Stimulated activated CD4-positive, alpha-beta T cell treated with anti-CD3 and anti-CD28 coated beads, Interleukin-1b, Interleukin-23, amount 100 ng/mL, for 1 hour (primary cell): ENCODE results near the gene C1orf159.

Source experiments
- DNase-seq, 2 donors: peaks; one replicate each; pipeline ENCODE4 v3.0.0-alpha.2; 2020; ENCODE audit warnings: low read depth in 2 of 2

C1orf159 gene

DNA sequence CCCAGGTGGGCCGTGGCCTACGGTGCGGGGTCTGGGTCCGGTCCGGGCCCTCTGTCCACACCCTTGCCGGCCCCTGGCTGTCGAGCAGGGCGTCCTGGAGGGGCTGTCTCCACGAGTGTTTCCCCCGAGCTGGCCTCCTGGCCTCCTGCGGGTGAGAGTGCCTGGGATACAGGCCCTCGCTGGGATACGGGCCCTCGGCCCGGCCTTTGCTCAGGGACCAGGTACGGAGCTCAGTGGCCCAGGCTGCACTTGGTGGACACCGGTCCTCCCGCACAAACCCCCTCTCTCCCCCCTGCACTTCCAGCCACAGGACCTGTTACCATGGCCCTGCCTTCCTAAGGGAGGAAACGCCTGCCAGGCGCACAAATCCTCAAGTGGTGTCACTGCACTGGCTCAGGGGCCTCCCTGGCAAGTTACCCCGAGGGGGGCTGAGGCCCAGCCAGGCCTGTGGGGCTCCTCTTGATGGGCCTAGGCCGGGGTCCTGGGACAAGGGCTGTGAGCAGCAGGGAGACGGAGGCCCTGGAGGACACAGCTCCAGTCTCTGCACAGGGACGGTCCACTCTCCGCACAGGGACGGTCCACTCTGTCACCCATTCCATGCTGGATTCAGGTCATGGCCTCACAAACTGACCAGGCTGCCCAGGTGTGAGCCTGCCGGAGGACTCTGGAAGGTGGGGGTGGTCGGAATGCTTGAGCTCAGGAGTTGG is 23.6 kb downstream of the C1orf159 start:
- DNase-seq = no peak

DNA sequence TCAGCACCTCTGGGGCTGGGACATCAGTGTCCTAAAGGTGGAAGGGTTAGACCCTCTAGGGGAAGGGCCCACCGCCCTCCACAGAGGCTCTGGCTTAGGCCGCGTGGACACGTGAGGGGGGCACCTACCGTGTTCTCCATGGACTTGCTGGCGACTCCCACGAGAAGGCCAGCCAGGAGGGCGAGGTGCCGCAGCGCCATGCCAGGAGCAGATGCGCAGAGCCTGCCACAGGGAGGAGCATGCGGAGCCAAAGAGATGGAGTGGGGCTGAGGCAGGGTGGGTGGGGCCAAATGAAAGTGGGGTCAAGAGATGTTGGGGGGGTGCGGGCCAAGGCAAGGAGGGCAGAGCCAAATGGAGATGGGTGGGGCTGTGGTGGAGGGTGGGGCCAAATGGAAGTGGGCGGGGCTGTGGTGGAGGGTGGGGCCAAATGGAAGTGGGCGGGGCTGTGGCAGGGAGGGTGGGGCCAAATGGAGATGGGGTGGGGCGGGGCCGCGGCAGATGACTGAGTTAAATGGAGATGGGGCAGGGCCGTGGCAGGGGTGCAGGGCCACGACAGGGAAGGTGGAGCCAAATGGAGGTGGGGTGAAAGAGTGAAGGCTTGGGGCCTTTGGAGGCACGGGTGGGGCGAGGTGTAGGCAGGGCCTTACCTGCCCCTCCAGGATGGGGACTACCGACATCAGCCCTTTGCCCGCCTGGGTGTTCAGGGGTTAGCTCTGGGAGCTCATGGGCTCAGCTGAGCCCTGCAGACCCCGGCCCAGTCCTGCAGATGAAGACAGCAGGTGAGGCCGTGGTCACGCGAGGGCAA is 24.3 kb downstream of the C1orf159 start:
- no peak for DNase-seq

- DNase-seq = no peak
Measured at GRCh38 chr1:1090424-1091343, 25.2 kb downstream of the C1orf159 start.

DNA sequence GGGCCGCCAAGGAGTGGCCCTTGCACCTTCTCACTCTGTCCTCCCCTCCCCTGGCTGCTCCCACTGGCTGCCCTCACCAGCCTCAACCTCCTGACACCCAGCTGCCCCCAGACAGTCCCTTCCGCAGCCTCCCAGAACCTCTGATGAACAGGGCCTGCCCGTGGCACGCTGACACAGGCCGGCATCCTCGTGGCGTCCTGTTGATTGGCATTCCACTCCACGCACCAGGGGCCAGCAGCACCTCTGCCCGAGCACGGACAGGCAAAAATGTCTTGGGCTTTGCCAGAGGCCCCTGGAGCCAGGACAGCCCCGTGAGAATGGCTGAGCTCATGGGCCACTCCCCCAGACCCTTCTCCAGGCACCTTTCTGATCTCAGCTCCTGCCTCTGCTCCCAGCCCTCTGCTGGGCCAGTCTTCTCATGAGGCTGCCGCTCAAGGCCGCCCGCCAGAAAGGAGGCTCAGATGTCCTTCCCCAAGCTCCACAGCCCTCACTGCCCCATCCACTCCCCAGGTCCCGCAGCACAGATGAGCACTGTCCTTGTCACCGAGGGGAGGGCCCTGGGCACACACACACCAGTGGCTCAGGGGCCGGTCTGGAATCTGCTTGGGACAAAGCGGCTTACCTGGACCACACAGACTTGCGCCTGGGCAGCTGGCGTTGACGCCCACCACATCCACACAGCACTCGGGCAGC is 26.0 kb downstream of the C1orf159 start:
- DNase-seq = no peak

DNA sequence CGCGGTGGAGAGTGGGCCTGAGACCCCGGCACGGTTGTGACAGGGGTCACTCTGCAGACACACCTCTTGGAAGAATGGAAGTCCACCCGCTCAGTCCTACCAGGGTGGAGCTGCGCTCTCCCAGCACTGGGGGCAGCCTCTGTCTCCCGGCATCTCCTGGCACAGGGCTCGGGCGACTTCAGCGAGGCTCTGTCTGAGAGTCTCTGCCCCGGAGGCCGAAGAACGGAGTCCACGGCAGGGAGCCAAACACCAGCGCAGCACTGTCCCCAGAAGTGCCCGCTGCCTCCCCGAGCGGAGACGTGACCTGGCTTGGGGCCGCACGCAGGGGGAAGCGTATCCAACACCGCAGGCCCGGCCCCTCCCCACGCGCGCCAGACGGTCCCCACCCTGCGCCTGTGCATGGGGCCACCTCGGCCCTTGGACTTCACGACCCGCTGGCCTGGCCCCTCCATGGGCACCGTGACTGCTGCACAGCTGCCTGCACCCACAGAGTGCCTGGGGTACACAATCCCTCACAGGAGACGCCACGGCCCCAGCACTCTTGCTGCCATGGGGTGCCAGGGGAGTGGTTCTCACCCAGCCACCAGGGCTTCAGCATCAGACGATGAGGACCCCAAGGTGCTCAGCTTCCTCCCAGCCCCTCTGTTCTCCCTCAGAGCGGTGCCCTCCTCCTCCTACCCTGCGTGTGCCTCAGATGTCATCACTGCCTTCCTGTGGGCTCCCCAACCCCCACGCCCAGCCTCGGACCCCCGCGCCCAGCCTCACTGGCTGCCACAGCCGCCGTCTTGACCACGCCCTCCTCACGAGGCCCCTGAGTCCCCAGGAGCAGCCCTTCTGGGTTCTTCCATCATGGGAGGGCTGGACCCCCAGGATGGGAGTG is 26.8 kb downstream of the C1orf159 start:
- no peak for DNase-seq

GRCh38 chr1:1088029-1088800 is 27.7 kb downstream of the C1orf159 start:
- DNase-seq = no peak

DNA sequence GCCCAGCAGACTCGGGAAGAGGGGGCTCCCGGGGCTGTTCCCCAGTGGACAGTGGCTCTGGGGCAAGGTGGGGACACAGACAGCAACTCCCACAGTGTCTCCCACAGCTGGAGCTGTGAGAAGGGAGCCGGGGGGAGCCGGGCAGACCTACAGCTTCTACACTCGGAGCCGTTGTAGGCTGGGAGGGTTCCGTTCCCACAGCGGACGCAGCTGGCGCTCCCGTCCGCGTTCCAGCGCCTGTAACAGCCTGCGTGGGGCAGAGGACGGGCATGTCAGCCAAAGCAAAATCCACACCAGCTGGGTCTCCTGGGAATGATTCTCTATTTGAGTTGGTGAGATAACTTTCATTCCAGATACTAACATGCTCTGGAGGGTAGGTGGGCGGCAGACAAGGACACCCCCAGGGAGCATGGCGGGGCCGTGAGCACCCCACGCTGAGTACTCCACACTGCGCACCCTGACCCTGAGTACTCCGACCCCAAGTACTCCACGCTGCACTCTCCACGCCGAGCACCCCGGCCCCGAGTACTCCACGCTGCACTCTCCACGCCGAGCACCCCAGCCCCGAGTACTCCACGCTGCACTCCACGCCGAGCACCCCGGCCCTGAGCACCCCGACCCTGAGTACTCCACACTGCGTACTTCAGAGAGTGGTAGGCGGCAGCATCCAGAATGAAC is 28.4 kb downstream of the C1orf159 start:
- DNase-seq = no peak

- no peak for DNase-seq
Measured at GRCh38 chr1:1086911-1087341, 29.0 kb downstream of the C1orf159 start.

DNA sequence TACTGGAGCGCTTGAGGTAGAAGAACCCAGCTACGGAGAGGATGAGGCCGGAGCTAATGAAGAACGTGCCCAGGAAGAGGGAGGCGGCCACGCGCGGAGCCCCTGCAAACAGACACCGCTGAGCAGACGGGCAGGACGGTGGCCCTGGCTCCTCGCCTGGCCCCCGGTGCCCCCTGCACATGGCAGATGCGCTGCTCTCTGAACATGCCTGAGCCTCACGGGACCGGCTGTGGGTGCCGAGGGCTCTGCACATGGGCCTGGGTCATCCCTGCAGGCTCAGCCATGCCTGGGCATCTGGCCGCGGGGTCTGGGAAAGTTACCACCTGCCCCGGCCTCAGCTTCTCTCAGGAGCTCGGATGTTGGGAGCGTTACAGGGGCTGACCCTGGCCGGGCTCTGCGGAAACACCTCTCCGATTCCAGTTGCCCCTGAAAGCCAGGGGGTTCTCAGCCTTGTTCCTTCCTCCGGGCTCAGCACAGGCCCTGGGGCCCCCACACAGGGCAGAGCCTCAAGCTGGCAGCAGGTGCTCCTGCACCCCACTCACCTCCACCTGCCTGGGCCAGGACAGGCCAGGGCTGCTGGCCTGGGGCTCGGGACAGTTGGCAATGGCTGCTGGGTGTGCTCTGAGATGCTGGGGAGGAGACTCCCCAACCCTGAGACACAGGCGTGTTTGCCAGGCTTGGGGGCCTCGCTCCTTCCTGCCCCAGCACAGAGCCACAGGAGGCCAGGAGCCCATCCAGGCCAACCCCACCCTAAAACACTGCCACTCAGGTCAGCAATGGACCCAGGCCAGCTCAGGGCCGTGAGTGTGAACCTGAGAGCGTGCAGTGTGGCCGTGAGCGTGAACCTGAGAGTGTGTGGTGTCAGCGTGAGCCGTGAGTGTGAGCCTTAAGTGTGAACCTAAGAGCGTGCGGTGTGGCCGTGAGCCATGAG is 29.7 kb downstream of the C1orf159 start:
- no peak for DNase-seq

DNA sequence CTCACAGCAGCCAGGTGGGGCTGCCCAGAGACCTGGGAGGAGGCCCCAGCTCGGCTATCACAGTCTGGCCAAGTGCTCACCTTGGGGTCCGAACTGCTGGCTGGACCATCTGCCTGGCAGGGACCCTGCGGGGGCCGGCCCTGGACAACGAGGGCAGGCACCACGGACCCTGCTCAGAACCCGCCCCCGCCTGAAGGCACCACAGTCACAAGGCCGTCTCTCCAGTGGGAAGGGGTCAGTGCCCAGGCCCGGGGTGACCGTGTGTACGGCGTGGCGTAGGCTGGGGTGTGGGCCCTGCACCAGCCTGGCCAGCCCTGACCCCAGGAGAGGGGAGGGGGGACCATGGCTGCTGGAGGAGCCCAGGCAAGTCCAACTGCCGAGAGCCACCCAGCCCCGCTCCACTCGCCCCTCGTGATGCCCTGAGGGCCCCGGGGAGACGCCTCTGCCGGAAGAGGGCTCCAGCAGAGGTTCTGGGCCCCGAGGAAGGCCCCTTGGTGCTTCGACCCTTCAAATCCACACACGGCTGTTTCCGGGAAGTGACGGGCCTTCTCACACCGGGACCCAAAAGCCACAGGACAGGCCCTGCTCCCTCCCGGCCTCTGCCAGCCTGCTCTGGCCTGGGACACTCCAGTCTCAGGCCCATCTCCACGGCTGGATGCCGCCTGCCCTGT is 30.6 kb downstream of the C1orf159 start:
- no peak for DNase-seq

GRCh38 chr1:1084372-1085170 is 31.3 kb downstream of the C1orf159 start:
- no peak for DNase-seq

- DNase-seq = no peak
Measured at GRCh38 chr1:1083416-1084371, 32.2 kb downstream of the C1orf159 start.

- DNase-seq = no peak
Measured at GRCh38 chr1:1082776-1083415, 33.0 kb downstream of the C1orf159 start.

DNA sequence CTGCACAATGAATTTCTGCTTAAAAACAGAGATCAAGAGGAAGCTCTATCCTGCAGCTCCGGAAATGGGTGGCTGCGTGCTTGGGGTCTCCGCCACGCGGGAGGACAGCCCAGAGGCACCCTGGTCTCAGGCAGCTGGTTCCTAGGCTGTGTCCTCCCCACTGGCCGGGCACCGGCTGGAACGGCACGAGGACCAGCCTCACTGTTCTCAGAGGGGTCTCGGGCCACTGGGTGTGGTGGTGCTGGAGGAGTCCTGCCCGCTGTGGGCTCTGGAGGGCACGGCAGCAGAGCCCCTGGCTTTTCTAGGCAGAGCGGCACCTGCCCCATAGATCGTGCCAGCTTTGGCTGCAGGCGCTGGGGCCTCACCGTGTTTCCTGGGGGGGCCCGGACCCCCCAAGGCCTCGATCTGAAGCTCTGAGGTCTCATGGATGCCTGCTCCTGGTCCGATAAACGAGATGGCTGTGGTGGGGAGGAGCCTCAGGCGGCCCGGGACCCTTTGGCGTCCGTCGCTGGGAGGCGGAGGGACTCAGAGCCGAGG is 33.6 kb downstream of the C1orf159 start:
- DNase-seq = no peak
